ENCODE data around the gene RCC1. TPM values are rescaled to one million over a fixed set of nuclear protein-coding genes. Genes with fewer than 3 reads are reported as not detected.

Gene RCC1
- total RNA-seq, 1 experiment from 2014 or later, result 103 TPM

DNA sequence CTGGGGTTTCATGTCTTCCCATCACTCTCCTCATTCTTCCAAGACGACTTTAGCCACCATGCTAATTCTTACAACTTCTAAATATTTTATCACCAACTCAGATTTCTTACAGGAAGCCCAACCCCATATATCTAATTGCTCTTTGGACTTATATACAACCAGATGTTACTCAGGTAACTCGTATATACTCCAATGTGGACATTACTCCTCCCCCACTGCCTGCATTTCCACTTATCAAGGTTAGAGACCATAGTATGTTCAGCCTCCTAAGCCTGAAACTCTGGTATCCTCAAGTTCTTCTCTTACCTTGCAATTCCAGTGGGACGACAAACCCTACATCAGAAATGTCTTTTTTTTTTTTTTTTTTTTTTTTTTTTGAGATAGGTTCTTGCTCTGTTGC lies 2.7 kb upstream of the RCC1 start:
- peaks cover 5% of the 10 kb centered on the region for H3K4me1 Mint-ChIP-seq
- peaks cover 7% of the 10 kb centered on the region for H3K27me3 Mint-ChIP-seq (ENCODE audit: low read depth)
- no peak overlapping the region for H3K4me3 Mint-ChIP-seq
- ChIA-PET POLR2A (no interaction called here), CTCF (no interaction called here)
- no peak for TF ChIP-seq OVOL2 (CRISPR knock-in tag; IDR thresholded peaks at IDR 0.05; ENCODE audit: borderline replicate concordance)
- TF ChIP-seq, protein P1, sequence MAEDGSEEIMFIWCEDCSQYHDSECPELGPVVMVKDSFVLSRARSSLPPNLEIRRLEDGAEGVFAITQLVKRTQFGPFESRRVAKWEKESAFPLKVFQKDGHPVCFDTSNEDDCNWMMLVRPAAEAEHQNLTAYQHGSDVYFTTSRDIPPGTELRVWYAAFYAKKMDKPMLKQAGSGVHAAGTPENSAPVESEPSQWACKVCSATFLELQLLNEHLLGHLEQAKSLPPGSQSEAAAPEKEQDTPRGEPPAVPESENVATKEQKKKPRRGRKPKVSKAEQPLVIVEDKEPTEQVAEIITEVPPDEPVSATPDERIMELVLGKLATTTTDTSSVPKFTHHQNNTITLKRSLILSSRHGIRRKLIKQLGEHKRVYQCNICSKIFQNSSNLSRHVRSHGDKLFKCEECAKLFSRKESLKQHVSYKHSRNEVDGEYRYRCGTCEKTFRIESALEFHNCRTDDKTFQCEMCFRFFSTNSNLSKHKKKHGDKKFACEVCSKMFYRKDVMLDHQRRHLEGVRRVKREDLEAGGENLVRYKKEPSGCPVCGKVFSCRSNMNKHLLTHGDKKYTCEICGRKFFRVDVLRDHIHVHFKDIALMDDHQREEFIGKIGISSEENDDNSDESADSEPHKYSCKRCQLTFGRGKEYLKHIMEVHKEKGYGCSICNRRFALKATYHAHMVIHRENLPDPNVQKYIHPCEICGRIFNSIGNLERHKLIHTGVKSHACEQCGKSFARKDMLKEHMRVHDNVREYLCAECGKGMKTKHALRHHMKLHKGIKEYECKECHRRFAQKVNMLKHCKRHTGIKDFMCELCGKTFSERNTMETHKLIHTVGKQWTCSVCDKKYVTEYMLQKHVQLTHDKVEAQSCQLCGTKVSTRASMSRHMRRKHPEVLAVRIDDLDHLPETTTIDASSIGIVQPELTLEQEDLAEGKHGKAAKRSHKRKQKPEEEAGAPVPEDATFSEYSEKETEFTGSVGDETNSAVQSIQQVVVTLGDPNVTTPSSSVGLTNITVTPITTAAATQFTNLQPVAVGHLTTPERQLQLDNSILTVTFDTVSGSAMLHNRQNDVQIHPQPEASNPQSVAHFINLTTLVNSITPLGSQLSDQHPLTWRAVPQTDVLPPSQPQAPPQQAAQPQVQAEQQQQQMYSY (CRISPR knock-in tag; IDR thresholded peaks at IDR 0.05), result no peak
- DNase-seq (ENCODE audit: low spot score) (no peak), ATAC-seq (no peak)
- peaks cover 29% of the 10 kb centered on the region for H3K36me3 Mint-ChIP-seq
- H3K9me3 Mint-ChIP-seq, result no peaks in the 10 kb centered on the region
- peak overlapping the region; percentile 50 for H3K27ac Mint-ChIP-seq

DNA sequence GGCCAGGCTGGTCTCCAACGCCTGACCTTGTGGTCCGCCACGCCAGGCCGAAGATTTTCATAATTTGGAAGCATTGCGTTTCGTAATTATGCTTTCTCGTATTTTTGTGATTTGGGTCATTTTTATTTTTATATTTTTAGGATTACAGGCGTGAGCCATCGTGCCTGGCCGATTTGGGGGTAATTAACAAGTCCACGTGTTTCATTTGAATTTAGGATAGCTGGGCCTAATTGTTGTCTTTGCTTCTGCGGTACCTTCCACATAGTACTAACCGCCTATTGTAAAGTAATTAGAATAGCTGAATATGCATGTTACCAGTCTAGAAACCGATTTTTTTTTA lies 1.0 kb downstream of the RCC1 start:
- no peak for ATAC-seq
- Mint-ChIP-seq H3K4me3 (peak overlapping the region; percentile 99), H3K9me3 (no peaks in the 10 kb centered on the region), H3K36me3 (peaks cover 64% of the 10 kb centered on the region), H3K27ac (peak overlapping the region; percentile 99), H3K27me3 (ENCODE audit: low read depth) (peaks cover 7% of the 10 kb centered on the region), H3K4me1 (peaks cover 36% of the 10 kb centered on the region)
- ChIA-PET POLR2A (interaction anchor here (0.8 to 3.1 kb wide), 4 partner anchors 12 to 271 kb away, joined by 3 to 12 read pairs (median 4); partner anchors contain the start of gene ATP5IF1), CTCF (no interaction called here)
- DNase-seq (ENCODE audit: low spot score), result no peak
- TF ChIP-seq, protein P2, sequence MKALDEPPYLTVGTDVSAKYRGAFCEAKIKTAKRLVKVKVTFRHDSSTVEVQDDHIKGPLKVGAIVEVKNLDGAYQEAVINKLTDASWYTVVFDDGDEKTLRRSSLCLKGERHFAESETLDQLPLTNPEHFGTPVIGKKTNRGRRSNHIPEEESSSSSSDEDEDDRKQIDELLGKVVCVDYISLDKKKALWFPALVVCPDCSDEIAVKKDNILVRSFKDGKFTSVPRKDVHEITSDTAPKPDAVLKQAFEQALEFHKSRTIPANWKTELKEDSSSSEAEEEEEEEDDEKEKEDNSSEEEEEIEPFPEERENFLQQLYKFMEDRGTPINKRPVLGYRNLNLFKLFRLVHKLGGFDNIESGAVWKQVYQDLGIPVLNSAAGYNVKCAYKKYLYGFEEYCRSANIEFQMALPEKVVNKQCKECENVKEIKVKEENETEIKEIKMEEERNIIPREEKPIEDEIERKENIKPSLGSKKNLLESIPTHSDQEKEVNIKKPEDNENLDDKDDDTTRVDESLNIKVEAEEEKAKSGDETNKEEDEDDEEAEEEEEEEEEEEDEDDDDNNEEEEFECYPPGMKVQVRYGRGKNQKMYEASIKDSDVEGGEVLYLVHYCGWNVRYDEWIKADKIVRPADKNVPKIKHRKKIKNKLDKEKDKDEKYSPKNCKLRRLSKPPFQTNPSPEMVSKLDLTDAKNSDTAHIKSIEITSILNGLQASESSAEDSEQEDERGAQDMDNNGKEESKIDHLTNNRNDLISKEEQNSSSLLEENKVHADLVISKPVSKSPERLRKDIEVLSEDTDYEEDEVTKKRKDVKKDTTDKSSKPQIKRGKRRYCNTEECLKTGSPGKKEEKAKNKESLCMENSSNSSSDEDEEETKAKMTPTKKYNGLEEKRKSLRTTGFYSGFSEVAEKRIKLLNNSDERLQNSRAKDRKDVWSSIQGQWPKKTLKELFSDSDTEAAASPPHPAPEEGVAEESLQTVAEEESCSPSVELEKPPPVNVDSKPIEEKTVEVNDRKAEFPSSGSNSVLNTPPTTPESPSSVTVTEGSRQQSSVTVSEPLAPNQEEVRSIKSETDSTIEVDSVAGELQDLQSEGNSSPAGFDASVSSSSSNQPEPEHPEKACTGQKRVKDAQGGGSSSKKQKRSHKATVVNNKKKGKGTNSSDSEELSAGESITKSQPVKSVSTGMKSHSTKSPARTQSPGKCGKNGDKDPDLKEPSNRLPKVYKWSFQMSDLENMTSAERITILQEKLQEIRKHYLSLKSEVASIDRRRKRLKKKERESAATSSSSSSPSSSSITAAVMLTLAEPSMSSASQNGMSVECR (CRISPR knock-in tag; IDR thresholded peaks at IDR 0.05; ENCODE audit: borderline replicate concordance), result 0 out of 2 replicates have a peak, but pooled peaks have one; percentile 32
- TF ChIP-seq ZNF317 (CRISPR knock-in tag; IDR thresholded peaks at IDR 0.05; ENCODE audit: borderline replicate concordance, low read depth), result no peak
- TF ChIP-seq SP1 (CRISPR knock-in tag; conservative IDR thresholded peaks at IDR 0.05), result 0 out of 2 replicates have a peak, but pooled peaks have one; percentile 21
- TF ChIP-seq GTF2I (CRISPR knock-in tag; conservative IDR thresholded peaks at IDR 0.05), result no peak
- TF ChIP-seq, protein P3, sequence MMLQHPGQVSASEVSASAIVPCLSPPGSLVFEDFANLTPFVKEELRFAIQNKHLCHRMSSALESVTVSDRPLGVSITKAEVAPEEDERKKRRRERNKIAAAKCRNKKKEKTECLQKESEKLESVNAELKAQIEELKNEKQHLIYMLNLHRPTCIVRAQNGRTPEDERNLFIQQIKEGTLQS (CRISPR knock-in tag; conservative IDR thresholded peaks at IDR 0.05), result no peak

DNA sequence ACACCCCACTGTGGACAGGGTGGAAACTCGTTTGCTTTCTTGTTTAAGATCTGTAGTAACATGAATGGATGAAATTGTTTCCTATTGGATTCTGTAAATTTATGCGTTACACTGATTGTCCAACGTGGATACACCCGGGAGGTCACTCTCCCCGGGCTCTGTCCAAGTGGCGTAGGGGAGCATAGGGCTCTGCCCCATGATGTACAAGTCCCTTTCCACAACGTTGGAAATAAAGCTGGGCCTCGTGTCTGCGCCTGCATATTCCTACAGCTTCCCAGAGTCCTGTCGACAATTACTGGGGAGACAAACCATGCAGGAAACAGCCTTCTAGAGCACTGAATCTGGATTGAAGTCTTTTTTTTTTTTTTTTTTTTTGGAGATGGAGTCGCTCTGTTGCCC lies 1.4 kb downstream of the RCC1 start:
- H3K9me3 Mint-ChIP-seq, result no peaks in the 10 kb centered on the region
- ATAC-seq (no peak), DNase-seq (ENCODE audit: low spot score) (no peak)
- peaks cover 68% of the 10 kb centered on the region for H3K36me3 Mint-ChIP-seq
- ChIA-PET CTCF (no interaction called here), POLR2A (interaction anchor here (0.8 to 3.1 kb wide), 4 partner anchors 11 to 271 kb away, joined by 3 to 12 read pairs (median 4); partner anchors contain the start of gene ATP5IF1)
- H3K27ac Mint-ChIP-seq, result peak overlapping the region; percentile 99
- peaks cover 7% of the 10 kb centered on the region for H3K27me3 Mint-ChIP-seq (ENCODE audit: low read depth)
- H3K4me1 Mint-ChIP-seq, result peaks cover 36% of the 10 kb centered on the region
- H3K4me3 Mint-ChIP-seq, result peak overlapping the region; percentile 99
- TF ChIP-seq SMAD3 (CRISPR knock-in tag; IDR thresholded peaks at IDR 0.05; ENCODE audit: borderline replicate concordance), result no peak
- TF ChIP-seq, protein P4, sequence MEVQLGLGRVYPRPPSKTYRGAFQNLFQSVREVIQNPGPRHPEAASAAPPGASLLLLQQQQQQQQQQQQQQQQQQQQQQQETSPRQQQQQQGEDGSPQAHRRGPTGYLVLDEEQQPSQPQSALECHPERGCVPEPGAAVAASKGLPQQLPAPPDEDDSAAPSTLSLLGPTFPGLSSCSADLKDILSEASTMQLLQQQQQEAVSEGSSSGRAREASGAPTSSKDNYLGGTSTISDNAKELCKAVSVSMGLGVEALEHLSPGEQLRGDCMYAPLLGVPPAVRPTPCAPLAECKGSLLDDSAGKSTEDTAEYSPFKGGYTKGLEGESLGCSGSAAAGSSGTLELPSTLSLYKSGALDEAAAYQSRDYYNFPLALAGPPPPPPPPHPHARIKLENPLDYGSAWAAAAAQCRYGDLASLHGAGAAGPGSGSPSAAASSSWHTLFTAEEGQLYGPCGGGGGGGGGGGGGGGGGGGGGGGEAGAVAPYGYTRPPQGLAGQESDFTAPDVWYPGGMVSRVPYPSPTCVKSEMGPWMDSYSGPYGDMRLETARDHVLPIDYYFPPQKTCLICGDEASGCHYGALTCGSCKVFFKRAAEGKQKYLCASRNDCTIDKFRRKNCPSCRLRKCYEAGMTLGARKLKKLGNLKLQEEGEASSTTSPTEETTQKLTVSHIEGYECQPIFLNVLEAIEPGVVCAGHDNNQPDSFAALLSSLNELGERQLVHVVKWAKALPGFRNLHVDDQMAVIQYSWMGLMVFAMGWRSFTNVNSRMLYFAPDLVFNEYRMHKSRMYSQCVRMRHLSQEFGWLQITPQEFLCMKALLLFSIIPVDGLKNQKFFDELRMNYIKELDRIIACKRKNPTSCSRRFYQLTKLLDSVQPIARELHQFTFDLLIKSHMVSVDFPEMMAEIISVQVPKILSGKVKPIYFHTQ (CRISPR knock-in tag; IDR thresholded peaks at IDR 0.05), result peak; percentile 91
- TF ChIP-seq, protein P5, sequence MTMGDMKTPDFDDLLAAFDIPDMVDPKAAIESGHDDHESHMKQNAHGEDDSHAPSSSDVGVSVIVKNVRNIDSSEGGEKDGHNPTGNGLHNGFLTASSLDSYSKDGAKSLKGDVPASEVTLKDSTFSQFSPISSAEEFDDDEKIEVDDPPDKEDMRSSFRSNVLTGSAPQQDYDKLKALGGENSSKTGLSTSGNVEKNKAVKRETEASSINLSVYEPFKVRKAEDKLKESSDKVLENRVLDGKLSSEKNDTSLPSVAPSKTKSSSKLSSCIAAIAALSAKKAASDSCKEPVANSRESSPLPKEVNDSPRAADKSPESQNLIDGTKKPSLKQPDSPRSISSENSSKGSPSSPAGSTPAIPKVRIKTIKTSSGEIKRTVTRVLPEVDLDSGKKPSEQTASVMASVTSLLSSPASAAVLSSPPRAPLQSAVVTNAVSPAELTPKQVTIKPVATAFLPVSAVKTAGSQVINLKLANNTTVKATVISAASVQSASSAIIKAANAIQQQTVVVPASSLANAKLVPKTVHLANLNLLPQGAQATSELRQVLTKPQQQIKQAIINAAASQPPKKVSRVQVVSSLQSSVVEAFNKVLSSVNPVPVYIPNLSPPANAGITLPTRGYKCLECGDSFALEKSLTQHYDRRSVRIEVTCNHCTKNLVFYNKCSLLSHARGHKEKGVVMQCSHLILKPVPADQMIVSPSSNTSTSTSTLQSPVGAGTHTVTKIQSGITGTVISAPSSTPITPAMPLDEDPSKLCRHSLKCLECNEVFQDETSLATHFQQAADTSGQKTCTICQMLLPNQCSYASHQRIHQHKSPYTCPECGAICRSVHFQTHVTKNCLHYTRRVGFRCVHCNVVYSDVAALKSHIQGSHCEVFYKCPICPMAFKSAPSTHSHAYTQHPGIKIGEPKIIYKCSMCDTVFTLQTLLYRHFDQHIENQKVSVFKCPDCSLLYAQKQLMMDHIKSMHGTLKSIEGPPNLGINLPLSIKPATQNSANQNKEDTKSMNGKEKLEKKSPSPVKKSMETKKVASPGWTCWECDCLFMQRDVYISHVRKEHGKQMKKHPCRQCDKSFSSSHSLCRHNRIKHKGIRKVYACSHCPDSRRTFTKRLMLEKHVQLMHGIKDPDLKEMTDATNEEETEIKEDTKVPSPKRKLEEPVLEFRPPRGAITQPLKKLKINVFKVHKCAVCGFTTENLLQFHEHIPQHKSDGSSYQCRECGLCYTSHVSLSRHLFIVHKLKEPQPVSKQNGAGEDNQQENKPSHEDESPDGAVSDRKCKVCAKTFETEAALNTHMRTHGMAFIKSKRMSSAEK (CRISPR knock-in tag; IDR thresholded peaks at IDR 0.05; ENCODE audit: borderline replicate concordance), result peak; percentile 27
- TF ChIP-seq, protein P3 (CRISPR knock-in tag; conservative IDR thresholded peaks at IDR 0.05), result no peak
- TF ChIP-seq EMX1 (CRISPR knock-in tag; IDR thresholded peaks at IDR 0.05), result peak; percentile 67
- TF ChIP-seq, protein P6, sequence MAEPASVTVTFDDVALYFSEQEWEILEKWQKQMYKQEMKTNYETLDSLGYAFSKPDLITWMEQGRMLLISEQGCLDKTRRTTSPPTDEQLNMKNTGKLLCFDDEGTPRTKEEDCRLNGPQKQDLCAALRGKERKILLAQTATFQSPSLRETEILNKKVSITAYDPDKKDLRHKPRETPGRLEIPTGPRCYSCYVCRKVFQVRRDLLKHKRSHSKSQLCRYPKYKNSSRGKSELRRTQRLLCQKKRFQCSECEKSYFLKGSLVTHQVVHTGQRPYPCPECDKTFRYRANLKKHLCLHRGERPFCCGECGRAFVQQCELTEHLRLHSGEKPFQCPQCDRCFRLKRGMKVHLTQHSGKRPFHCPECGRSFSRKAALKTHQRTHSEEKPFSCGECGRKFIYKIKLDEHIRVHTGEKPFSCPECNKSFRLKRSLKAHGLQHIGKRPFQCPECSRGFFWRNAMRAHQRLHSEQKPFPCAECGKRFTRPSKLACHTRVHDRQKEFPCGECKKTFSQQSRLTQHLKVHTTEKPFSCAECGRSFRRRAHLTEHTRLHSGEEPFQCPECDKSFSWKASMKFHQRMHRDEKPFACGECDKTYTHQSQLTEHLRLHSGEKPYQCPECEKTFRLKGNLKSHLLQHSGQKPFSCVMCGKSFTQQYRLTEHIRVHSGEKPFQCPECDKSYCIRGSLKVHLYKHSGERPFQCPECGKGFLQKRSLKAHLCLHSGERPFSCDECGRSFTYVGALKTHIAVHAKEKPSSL (CRISPR knock-in tag; conservative IDR thresholded peaks at IDR 0.05), result peak; percentile 92
